NCI-H2196 treated with DMSO at 0.1 percent for 48 hours (cell line): ENCODE measurements around the gene OR51B4.
"Not testable (repeated sequence)": the region's sequence is repeated elsewhere in the genome, so short reads cannot be mapped to it uniquely, and the experiment has no call there.

ENCODE experiments used
- DNase-seq: peaks from one replicate; lab custom pipeline; 2025; ENCODE audit not compliant: unreplicated experiment; lab: John Stamatoyannopoulos, UW

Gene OR51B4, protein sequence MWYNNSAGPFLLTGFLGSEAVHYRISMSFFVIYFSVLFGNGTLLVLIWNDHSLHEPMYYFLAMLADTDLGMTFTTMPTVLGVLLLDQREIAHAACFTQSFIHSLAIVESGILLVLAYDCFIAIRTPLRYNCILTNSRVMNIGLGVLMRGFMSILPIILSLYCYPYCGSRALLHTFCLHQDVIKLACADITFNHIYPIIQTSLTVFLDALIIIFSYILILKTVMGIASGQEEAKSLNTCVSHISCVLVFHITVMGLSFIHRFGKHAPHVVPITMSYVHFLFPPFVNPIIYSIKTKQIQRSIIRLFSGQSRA

GRCh38 chr11:5301846-5302245, at the start of gene OR51B4:
TSS of gene OR51B4 (minus strand) at chr11:5301946. CDS start at chr11:5301946, 0 bp downstream.
- DNase-seq: no peak

- no peak for DNase-seq
Observed at GRCh38 chr11:5351208-5351607, 49.5 kb upstream of the OR51B4 start, which contains the start of gene OR51B6. TSS of gene OR51B6 (plus strand) at chr11:5351508. CDS start at chr11:5351508, 0 bp downstream.

DNA sequence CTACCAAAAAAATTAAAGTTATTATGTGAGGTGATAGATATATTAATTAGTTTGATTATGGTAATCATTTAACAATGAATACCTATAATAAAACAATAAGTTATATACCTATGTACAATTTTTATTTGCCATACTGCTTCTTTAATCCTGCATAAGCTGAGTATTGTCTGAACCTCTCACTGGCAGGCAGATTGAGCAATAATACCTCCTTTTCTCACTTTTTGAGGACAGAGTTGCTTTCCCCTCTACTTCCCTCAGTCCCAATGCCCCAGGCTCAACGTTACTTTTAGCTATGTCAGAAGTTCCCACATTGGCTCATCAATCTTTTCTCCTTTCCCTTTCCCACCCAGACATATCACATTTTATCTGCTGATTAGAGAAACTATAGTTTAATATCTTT, 47.8 kb upstream of the OR51B4 start:
- no peak for DNase-seq

DNA sequence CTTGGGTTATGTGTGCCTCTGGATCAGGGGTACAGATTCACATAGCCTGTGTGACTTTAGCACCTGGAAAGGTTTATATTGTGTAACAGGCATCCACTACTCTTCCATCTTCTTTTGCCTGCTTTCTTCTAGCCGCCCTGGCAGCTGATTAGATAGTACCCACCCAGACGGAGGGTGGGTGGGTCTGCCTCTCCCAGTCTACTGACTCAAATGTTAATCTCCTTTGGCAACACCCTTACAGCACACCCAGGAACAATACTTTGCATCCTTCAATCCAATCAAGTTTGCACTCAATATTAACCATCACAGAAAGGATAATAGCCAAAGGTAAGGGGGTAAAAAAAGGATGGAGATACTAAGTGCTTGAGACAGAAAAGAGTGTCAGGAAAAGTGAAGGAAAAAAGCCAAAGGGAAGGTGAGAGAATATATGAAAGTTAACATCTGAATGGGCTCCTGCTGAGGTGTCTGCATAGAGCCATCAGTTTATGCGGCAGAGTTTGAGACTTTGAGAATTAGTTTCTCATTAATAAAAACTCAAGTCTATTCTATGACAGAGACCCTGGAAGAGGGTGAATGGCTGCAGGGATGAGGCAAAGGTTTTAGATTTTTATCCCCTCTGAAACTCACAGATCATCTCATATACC, 46.9 kb upstream of the OR51B4 start:
- DNase-seq: no peak

- DNase-seq: no peak
Observed at GRCh38 chr11:5345831-5346230, 44.1 kb upstream of the OR51B4 start.

DNA sequence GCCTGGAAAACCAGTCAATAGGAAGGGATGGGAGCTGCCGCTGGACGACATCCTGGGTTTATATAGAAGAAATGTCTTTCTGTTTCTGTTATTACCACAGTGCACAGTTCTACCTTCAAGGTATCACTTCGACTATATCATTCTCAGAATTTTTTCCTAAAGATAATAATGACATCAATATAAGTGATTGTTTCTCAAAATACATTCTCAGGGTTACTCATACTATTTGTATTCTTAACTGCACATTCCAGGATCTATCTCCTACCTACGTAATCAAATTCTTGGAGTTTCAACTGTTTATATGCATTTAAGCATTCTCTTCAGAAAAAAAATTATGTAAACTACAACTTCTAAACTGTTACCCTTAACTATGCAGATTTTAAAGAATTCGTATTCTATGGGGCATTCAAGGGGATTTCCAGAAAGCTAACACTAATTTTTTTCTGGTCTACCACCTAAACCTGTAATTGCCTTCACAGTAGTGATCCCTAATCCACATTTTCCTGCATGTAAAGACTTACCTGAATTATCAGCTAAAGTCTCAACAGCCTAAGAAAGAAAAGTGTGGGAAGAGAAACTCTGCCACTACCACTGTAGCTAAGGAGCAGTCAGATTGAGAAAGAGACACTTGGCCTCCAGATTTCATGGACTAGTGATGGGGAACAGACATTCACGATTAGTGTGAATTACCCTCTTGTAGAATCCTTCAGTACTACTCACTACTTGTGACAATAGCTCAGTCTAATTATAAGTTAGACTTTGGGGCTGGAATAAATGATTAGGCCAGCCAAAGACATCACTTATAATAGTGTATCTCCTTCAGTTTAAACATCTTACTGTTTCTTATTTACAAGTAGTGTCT, 42.0 kb upstream of the OR51B4 start, which contains the start of gene OR51B5:
Gene OR51B5 (minus strand): TSS at position 51 of the 862 bp plus-strand sequence. CDS start 0 bp downstream, at position 51.
- no peak for DNase-seq

GRCh38 chr11:5339771-5340322, 38.1 kb upstream of the OR51B4 start:
- no peak for DNase-seq

- DNase-seq: not testable (repeated sequence)
Observed at GRCh38 chr11:5337253-5337652, 35.5 kb upstream of the OR51B4 start.

DNA sequence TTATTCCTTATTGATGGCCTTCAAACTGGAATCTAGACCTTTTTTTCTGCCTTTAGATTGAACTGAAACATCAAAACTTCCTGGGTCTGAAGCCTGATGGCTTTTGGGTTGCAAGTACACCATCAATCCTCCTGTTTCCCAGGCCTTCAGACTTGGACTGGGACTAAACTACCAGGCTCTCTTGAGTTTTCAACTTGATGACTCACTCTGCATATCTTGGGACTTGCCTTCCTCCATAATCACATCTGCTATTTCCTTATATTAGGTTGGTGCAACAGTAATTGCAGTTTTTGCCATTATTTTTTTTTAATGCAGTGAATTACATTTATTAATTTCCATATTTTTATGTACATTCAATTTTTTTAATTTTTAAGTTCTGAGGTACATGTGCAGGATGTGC, 34.6 kb upstream of the OR51B4 start:
- no peak for DNase-seq

DNA sequence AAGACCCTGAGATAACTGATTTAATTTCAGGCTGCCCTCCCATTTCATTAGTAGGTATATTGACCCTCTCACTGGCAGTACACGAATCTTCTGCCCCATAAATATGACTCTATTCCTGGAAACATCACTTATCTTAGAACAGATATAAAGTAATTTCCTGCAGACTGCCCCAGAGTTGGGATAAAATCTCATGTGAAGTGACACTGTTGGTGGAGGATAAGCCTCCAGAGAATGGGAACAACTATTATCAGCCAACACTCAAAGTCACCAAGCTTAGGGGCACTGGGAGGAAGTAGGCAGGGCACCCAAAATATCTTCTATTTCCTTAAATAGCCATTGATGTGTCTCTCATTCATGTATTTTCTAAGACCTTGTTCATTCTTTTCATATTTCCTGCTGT, 33.4 kb upstream of the OR51B4 start:
- no peak for DNase-seq

GRCh38 chr11:5324197-5324596, 22.5 kb upstream of the OR51B4 start, which contains the start of gene OR51B2:
TSS of gene OR51B2 (minus strand) at chr11:5324297. CDS start at chr11:5324297, 0 bp downstream.
- DNase-seq: no peak

DNA sequence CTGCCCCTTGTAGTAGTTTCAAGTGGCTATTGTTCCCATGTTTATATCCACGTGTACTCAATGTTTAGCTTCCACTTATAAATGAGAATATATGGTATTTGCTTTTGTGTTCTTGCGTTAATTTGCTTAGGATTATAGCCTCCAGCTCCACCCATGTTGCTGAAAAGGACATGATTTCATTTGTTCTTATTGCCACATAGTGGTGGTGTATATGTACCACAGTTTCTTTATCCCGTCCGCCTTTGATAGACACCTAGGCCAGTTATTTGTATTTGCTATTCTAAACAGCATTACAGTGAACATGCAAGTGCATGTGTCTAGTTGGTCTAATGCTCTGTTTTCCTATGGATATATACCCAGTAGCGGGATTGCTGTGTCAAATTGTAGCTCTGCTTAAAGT, 15.5 kb upstream of the OR51B4 start:
- no peak for DNase-seq

GRCh38 chr11:5313326-5314023, 11.7 kb upstream of the OR51B4 start:
- not testable (repeated sequence) for DNase-seq

GRCh38 chr11:5310423-5310822, 8.7 kb upstream of the OR51B4 start:
- DNase-seq: no peak

- no peak for DNase-seq
Observed at GRCh38 chr11:5307256-5308019, 5.7 kb upstream of the OR51B4 start.

GRCh38 chr11:5304046-5304445, 2.3 kb upstream of the OR51B4 start:
- DNase-seq: no peak

GRCh38 chr11:5303626-5304025, 1.9 kb upstream of the OR51B4 start:
- no peak for DNase-seq

- no peak for DNase-seq
Observed at GRCh38 chr11:5300251-5300650, 1.5 kb downstream of the OR51B4 start.

- DNase-seq: no peak
Observed at GRCh38 chr11:5298451-5298850, 3.3 kb downstream of the OR51B4 start.
